Measurements from ENCODE around the gene GRIK1.

Gene GRIK1

GRCh38 chr21:29538115-29538514 is 401.7 kb downstream of the GRIK1 start:
- DNase-seq (ENCODE audit: low read depth in 2 of 2), result no peak

GRCh38 chr21:29534448-29534847 is 405.3 kb downstream of the GRIK1 start:
- DNase-seq (ENCODE audit: low read depth in 2 of 2), result no peak

- DNase-seq (ENCODE audit: low read depth in 2 of 2), result no peak
Observed at GRCh38 chr21:29529139-29529538, 410.7 kb downstream of the GRIK1 start.

- no peak for DNase-seq (ENCODE audit: low read depth in 2 of 2)
Observed at GRCh38 chr21:29526545-29526944, 413.3 kb downstream of the GRIK1 start.

- DNase-seq (ENCODE audit: low read depth in 2 of 2), result no peak
Observed at GRCh38 chr21:29524055-29524454, 415.7 kb downstream of the GRIK1 start.

- no peak for DNase-seq (ENCODE audit: low read depth in 2 of 2)
Observed at GRCh38 chr21:29523646-29524045, 416.1 kb downstream of the GRIK1 start.

- no peak for DNase-seq (ENCODE audit: low read depth in 2 of 2)
Observed at GRCh38 chr21:29521872-29522271, 417.9 kb downstream of the GRIK1 start.

- no peak for DNase-seq (ENCODE audit: low read depth in 2 of 2)
Observed at GRCh38 chr21:29520171-29520570, 419.6 kb downstream of the GRIK1 start.

- no peak for DNase-seq (ENCODE audit: low read depth in 2 of 2)
Observed at GRCh38 chr21:29514652-29515247, 425.0 kb downstream of the GRIK1 start.

- DNase-seq (ENCODE audit: low read depth in 2 of 2), result no peak
Observed at GRCh38 chr21:29513535-29513934, 426.3 kb downstream of the GRIK1 start.

- DNase-seq (ENCODE audit: low read depth in 2 of 2), result no peak
Observed at GRCh38 chr21:29511096-29511495, 428.7 kb downstream of the GRIK1 start.

GRCh38 chr21:29509121-29509520 is 430.7 kb downstream of the GRIK1 start:
- DNase-seq (ENCODE audit: low read depth in 2 of 2), result no peak

- DNase-seq (ENCODE audit: low read depth in 2 of 2), result no peak
Observed at GRCh38 chr21:29508301-29508700, 431.5 kb downstream of the GRIK1 start.

- DNase-seq (ENCODE audit: low read depth in 2 of 2), result no peak
Observed at GRCh38 chr21:29506947-29507346, 432.8 kb downstream of the GRIK1 start.

- DNase-seq (ENCODE audit: low read depth in 2 of 2), result no peak
Observed at GRCh38 chr21:29506214-29506613, 433.6 kb downstream of the GRIK1 start.

GRCh38 chr21:29504751-29505321 is 435.0 kb downstream of the GRIK1 start:
- DNase-seq (ENCODE audit: low read depth in 2 of 2), result no peak

- DNase-seq (ENCODE audit: low read depth in 2 of 2), result no peak
Observed at GRCh38 chr21:29501451-29501850, 438.3 kb downstream of the GRIK1 start.

GRCh38 chr21:29499734-29500343 is 440.0 kb downstream of the GRIK1 start:
- no peak for DNase-seq (ENCODE audit: low read depth in 2 of 2)

- DNase-seq (ENCODE audit: low read depth in 2 of 2), result no peak
Observed at GRCh38 chr21:29499229-29499628, 440.6 kb downstream of the GRIK1 start.

- DNase-seq (ENCODE audit: low read depth in 2 of 2), result no peak
Observed at GRCh38 chr21:29496337-29496736, 443.5 kb downstream of the GRIK1 start.

- DNase-seq (ENCODE audit: low read depth in 2 of 2), result no peak
Observed at GRCh38 chr21:29490016-29490415, 449.8 kb downstream of the GRIK1 start.

- DNase-seq (ENCODE audit: low read depth in 2 of 2), result no peak
Observed at GRCh38 chr21:29487154-29487553, 452.6 kb downstream of the GRIK1 start.

Measured in stimulated activated CD8-positive, alpha-beta memory T cell treated with anti-CD3 and anti-CD28 coated beads, Interleukin-2, amount 100 ng/mL, for 1 hour (primary cell).